ENCODE results near the gene FNDC3B.

- TF ChIP-seq CTCF (IDR thresholded peaks at IDR 0.05; ENCODE audit: low read depth, low read length) (no peak), EZH2phosphoT487 (IDR thresholded peaks at IDR 0.05; ENCODE audit: low read depth) (no peak)
Observed at GRCh38 chr3:172365028-172365567, 325.7 kb downstream of the FNDC3B start.

All from OCI-LY3 (cell line).